HepG2 (cell line): ENCODE measurements around the gene ANXA9.
A peak's percentile ranks its signal among the peaks of the same experiment; 100 is the strongest.

Experiments
- ATF7-NPFF ChIP-seq: sonication (generic); formaldehyde crosslinking; IDR thresholded peaks from 2 replicates; pipeline ENCODE4 v1.8.1; 2023; ENCODE audit warnings: mild to moderate bottlenecking, low read depth, missing genetic modification reagents, moderate library complexity
- CTCF ChIP-seq: sonication (generic); formaldehyde crosslinking; IDR thresholded peaks from 2 replicates; pipeline ENCODE4 v1.5.0; 2020; ENCODE audit warnings: mild to moderate bottlenecking, missing genetic modification reagents, moderate library complexity
- DNMT1 ChIP-seq: sonication (generic); formaldehyde crosslinking; IDR thresholded peaks from 2 replicates; pipeline ENCODE4 v1.5.1; 2020; ENCODE audit warnings: mild to moderate bottlenecking, missing genetic modification reagents
- SMAD3 ChIP-seq: sonication (generic); formaldehyde crosslinking; IDR thresholded peaks from 2 replicates; pipeline ENCODE4 v1.4.0; 2020; ENCODE audit warnings: missing genetic modification reagents
- SSRP1 ChIP-seq: IDR thresholded peaks from 2 replicates; pipeline ENCODE4 v1.6.1; 2016; ENCODE audit warnings: control low read depth
- YEATS4 ChIP-seq: sonication (generic); formaldehyde crosslinking; IDR thresholded peaks from 2 replicates; pipeline ENCODE4 v1.4.0; 2020; ENCODE audit warnings: missing genetic modification reagents, borderline replicate concordance
- ZUFSP ChIP-seq: sonication (generic); formaldehyde crosslinking; IDR thresholded peaks from 2 replicates; pipeline ENCODE4 v1.9.0; 2021; ENCODE audit warnings: missing genetic modification reagents, mild to moderate bottlenecking, borderline replicate concordance

- TF ChIP-seq YEATS4 (CRISPR knock-in tag) (no peak), CTCF (CRISPR knock-in tag) (peak; percentile 91), ZUFSP (CRISPR knock-in tag) (no peak), DNMT1 (CRISPR knock-in tag) (no peak), ATF7-NPFF (CRISPR knock-in tag) (no peak), SMAD3 (CRISPR knock-in tag) (no peak), SSRP1 (no peak)
These were observed 42.6 kb downstream of the ANXA9 start for GRCh38 chr1:151024540-151025146.
